Activated CD4-positive, alpha-beta T cell treated with anti-CD3 and anti-CD28 coated beads, Interleukin-2, amount 10 ng/mL, durations not matched to agents 24 days and 14 days (primary cell): Measurements from ENCODE around the gene ZNF627. TPM values are rescaled to one million over a fixed set of nuclear protein-coding genes. Genes with fewer than 3 reads are reported as not detected.
"Not testable (repeated sequence)": the region's sequence is repeated elsewhere in the genome, so short reads cannot be mapped to it uniquely, and the experiment has no call there.

ENCODE experiments used
- DNase-seq: peaks from one replicate; pipeline ENCODE4 v3.0.0; 2022
- H3K27ac Mint-ChIP-seq: one replicate; pipeline ENCODE4 v1.8.0; 2022; ENCODE audit warnings: mild to moderate bottlenecking, mixed read lengths
- H3K27me3 Mint-ChIP-seq: one replicate; pipeline ENCODE4 v1.8.0; 2022; ENCODE audit warnings: mixed read lengths
- H3K36me3 Mint-ChIP-seq: one replicate; pipeline ENCODE4 v1.8.0; 2022; ENCODE audit warnings: low read depth, mild to moderate bottlenecking, mixed read lengths
- H3K4me1 Mint-ChIP-seq: one replicate; pipeline ENCODE4 v1.8.0; 2021; ENCODE audit warnings: mixed read lengths
- H3K4me3 Mint-ChIP-seq: one replicate; pipeline ENCODE4 v1.8.0; 2022; ENCODE audit warnings: mild to moderate bottlenecking, moderate library complexity, mixed read lengths
- H3K9me3 Mint-ChIP-seq: one replicate; pipeline ENCODE4 v1.8.0; 2021; ENCODE audit warnings: mixed read lengths
- intact Hi-C: fragments of 100-400 bp; cut with micrococcal nuclease; formaldehyde crosslinking; loops from one replicate; pipeline ENCODE4 v1.15.1; 2023
- total RNA-seq: library from RNA; stranded (reverse); gene quantifications from 2 replicates; pipeline ENCODE4 v1.2.3, GENCODE V29; 2022

ZNF627 gene
- total RNA-seq, 1 donor from 2014 or later: 7.1 TPM

DNA sequence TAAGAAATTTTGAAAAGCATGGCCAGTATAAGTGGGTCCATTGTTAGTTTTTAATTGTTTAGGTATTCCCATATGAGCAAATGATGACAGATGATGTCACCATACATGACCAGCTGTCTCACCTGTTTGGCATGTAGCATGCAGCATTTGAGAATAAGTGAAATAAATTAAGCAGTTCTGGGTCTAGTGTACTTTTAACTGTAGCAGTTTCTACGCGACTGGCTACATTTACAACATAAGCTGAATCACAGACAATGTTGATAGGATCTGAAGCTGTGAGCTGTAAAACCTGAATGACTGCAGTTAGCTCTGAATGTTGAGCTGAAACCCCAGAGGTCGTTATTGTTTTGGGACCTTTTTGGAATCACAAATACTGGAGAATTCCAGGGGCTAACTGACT is 25.1 kb downstream of the ZNF627 start:
- intact Hi-C loops, H3K27ac Mint-ChIP-seq, H3K4me1 Mint-ChIP-seq, DNase-seq, H3K4me3 Mint-ChIP-seq: not testable (repeated sequence)
- Mint-ChIP-seq H3K27me3 (peaks cover 20% of the 10 kb centered on the region), H3K36me3 (peaks cover 39% of the 10 kb centered on the region), H3K9me3 (peaks cover 26% of the 10 kb centered on the region)

DNA sequence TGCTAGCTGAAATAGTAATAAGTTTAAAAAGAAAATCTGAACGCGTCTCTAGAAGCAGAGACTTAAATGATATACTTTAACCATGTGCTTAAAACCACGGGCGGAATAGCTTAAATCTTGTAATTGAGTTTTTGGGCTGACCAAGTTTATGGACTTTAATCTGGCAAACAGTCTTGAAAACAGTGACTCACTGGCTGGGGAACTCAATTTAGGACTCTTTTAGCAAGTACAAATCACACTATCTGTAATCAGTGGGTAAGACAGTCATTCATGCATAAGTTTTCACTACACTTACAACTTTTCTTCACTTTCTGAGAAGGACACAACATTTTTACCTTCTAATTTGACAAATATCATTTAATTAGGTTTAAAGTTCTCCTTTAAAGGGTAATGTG is 26.8 kb downstream of the ZNF627 start:
- H3K4me1 Mint-ChIP-seq: no peaks in the 10 kb centered on the region
- no peak for DNase-seq
- peaks cover 19% of the 10 kb centered on the region for H3K9me3 Mint-ChIP-seq
- no peak overlapping the region for H3K4me3 Mint-ChIP-seq
- peaks cover 20% of the 10 kb centered on the region for H3K27me3 Mint-ChIP-seq
- H3K36me3 Mint-ChIP-seq: peaks cover 23% of the 10 kb centered on the region
- intact Hi-C loops: no loop called here
- H3K27ac Mint-ChIP-seq: no peak overlapping the region

DNA sequence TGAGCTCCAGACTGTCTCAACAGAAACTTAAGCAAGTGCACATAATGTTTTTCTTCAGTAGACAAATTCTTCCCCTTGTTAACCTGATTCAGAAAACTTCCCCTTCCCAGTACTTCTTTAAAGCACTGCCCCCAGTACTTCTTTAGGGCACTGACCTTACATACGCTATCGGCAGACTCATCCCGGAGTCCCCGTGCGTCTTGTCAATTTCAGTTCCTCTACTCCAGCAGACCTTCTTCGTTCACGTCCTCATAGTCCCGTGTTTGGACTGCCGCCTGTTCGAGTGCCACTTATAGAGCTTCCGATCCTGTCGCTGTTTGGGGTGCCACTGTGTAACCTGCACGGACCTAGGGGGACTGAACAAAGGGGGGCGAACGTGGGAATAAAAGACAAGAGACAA is 29.0 kb downstream of the ZNF627 start:
- Mint-ChIP-seq H3K4me3 (no peak overlapping the region), H3K27ac (no peak overlapping the region), H3K4me1 (no peaks in the 10 kb centered on the region), H3K27me3 (peaks cover 20% of the 10 kb centered on the region), H3K36me3 (peaks cover 3% of the 10 kb centered on the region), H3K9me3 (peaks cover 22% of the 10 kb centered on the region)
- intact Hi-C loops: no loop called here
- DNase-seq: no peak

DNA sequence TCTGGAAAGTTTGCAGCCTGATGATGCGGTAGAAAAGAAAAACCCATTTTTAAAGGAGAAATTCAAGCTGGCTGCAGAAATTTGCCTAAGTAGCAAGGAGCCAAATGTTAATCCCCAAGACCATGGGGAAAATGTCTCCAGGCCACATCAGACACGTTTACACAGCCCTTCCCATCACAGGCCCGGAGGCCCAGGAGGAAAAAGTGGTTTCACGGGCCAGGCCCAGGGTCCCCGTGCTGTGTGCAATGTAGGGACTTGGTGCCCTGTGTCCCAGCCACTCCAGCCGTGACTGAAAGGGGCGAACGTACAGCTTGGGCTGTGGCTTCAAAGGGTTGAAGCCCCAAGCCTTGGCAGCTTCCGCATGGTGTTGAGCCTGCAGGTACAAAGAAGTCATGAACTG is 35.9 kb downstream of the ZNF627 start:
- Mint-ChIP-seq H3K9me3 (peaks cover 25% of the 10 kb centered on the region), H3K4me1 (no peaks in the 10 kb centered on the region), H3K36me3 (no peaks in the 10 kb centered on the region), H3K4me3 (no peak overlapping the region), H3K27ac (no peak overlapping the region), H3K27me3 (no peaks in the 10 kb centered on the region)
- DNase-seq: no peak
- intact Hi-C loops: no loop called here

DNA sequence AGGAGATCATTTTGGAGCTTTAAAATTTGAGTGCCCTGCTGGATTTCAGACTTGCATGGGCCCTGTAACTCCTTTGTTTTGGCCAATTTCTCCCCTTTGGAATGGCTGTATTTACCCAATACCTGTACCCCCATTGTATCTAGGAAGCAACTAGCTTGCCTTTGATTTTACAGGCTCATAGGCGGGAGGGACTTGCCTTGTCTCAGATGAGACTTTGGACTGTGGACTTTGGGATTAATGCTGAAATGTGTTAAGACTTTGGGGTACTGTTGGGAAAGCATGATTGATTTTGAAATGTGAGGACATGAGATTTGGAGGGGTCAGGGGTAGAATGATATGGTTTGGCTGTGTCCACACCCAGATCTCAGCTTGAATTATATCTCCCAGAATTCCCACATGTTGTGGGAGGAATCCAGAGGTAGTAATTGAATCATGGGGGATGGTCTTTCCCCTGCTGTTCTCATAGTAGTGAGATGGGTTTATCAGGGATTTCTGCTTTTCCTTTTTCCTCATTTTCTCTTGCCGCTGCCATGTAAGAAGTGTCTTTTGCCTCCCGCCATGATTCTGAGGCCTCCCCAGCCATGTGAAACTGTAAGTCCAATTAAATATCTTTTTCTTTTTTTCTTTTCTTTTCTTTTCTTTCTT is 36.9 kb downstream of the ZNF627 start:
- H3K27me3 Mint-ChIP-seq, H3K4me1 Mint-ChIP-seq, intact Hi-C loops, H3K27ac Mint-ChIP-seq, DNase-seq, H3K36me3 Mint-ChIP-seq, H3K4me3 Mint-ChIP-seq: not testable (repeated sequence)
- H3K9me3 Mint-ChIP-seq: peaks cover 25% of the 10 kb centered on the region

DNA sequence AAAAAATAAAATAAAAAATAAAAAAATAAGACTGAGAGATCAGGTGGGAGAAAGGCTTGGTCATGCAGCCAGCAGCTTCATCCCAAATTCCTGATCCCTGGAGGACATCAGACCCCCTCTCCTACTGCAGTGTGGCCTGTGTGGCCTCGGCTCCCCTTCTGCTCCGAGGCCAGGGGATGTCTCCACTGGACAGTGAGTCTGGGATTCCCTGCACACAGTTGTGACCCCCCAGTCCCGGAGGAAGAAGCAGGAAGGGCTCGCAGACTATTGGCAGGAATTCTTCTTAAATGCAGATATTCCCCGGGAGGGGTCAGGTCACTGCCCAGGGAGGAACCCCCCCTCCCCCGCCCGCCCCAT is 41.9 kb downstream of the ZNF627 start:
- peaks cover 2% of the 10 kb centered on the region for H3K4me1 Mint-ChIP-seq
- no peaks in the 10 kb centered on the region for H3K27me3 Mint-ChIP-seq
- H3K4me3 Mint-ChIP-seq: peak overlapping the region; percentile 82

DNA sequence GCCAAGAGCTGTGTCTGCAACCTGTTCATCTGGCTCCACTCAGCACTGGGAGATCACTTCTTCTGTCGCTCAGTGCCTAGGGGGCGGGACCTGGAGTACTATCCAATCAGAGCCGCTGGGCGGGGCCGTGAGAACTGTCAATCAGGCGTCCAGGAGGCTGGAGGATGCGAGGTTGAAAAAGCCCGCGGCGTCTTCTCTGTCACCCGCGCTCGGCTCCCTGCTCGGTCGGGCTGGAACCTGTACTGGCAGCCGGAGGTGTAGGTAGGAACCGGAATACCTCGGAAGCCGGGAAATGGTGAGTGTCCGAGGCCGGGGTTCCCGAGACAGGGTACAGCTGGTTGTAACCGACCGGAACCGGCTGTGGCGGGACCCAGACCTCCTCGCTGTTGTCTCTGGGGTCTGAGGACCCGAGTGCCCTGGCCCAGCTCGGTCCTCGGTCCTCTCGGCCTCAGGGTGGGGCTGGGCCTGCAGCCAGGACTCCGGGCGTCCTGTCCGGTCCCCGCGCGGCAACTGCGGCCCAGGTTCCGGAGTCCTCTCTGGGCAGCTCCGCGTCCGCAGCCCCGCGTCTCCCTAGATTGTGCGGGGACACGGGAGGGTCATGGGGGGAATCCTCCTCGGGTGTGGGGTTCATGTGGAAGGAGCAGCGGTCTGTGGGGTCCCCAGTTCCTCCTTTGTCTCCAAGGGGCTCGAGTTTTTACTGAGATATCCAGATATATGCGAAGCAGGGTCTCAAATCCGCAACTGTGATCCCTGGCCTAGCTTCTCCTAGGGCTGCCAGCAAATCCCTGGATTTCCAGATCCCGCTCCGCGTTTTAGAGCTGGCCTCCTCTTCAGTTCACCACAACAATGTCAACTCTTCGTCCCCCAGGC is 42.6 kb downstream of the ZNF627 start:
- Mint-ChIP-seq H3K4me1 (peaks cover 2% of the 10 kb centered on the region), H3K27ac (no peak overlapping the region), H3K27me3 (no peaks in the 10 kb centered on the region), H3K36me3 (peaks cover 2% of the 10 kb centered on the region), H3K9me3 (peaks cover 4% of the 10 kb centered on the region), H3K4me3 (peak overlapping the region; percentile 82)
- intact Hi-C loops: no loop called here
- DNase-seq: peak; percentile 96

More for the DNA sequence above, 41.9 kb downstream of the ZNF627 start:
- Mint-ChIP-seq H3K36me3 (no peaks in the 10 kb centered on the region), H3K27ac (no peak overlapping the region), H3K9me3 (peaks cover under 1% of the 10 kb centered on the region)
- intact Hi-C loops: no loop called here
- no peak for DNase-seq

DNA sequence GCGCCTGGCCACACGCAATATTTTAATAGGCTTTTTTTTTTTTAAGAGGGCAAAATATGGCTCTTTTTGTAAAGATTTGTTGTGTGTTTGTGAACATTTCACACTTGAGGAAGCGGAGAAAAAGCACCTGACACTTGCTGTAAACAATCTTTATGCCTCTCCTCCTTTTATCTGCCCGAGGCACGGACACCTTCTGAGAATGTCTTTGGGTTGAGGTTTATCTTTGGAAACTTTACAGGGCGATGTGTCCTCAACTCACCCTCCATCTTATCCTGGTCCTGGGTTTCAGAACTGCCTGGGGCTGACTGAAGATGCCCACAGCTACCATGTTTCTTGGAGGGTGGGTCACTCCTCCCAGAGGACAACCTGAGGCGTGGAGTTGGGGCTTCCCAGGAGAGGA is 44.0 kb downstream of the ZNF627 start:
- peaks cover 2% of the 10 kb centered on the region for H3K36me3 Mint-ChIP-seq
- intact Hi-C loops: no loop called here

DNA sequence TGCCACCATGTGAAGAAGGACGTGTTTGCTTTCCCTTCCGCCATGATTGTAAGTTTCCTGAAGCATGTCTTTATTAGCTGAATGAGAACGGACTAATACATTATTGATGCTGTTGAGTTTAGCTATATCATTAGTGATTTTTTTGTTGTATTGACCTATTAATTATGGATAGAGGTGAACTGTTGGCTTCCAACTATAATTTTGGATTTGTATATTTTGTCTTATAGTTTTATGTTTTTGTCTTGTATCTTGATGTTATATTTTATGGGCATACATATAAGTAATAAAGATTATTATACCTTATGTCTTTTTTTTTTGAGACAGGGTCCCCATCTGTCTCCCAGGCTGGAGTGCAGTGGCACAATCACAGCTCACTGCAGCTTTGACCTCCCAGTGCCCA is 45.6 kb downstream of the ZNF627 start:
- peaks cover 2% of the 10 kb centered on the region for H3K4me1 Mint-ChIP-seq
- H3K27ac Mint-ChIP-seq: no peak overlapping the region
- intact Hi-C loops: no loop called here

More for the DNA sequence above, 44.0 kb downstream of the ZNF627 start:
- H3K27ac Mint-ChIP-seq: no peak overlapping the region
- no peaks in the 10 kb centered on the region for H3K27me3 Mint-ChIP-seq
- H3K4me3 Mint-ChIP-seq: no peak overlapping the region
- peaks cover 4% of the 10 kb centered on the region for H3K9me3 Mint-ChIP-seq
- DNase-seq: no peak
- H3K4me1 Mint-ChIP-seq: peaks cover 2% of the 10 kb centered on the region

DNA sequence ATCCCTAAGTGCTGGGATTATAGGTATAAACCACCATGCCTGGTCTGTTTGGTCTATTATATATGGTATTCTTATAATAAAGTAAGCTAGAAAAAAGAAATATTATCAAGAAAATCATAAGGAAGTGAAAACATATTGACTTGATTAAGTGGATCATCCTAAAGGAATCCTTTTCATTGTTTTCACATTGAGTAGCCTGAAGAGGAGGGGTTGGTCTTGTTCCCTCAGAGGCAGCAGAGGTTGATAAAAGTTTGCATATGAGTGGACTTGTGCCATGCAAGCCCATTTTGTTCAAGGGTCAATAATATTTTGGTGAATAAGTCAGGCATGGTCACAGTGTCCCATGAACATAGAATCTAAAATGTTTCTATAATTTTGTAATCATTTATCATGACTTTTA is 52.7 kb downstream of the ZNF627 start:
- Mint-ChIP-seq H3K4me3 (no peak overlapping the region), H3K27ac (no peak overlapping the region), H3K36me3 (peaks cover 35% of the 10 kb centered on the region), H3K9me3 (peaks cover 20% of the 10 kb centered on the region), H3K27me3 (no peaks in the 10 kb centered on the region), H3K4me1 (no peaks in the 10 kb centered on the region)
- DNase-seq: no peak
- intact Hi-C loops: no loop called here

More for the DNA sequence above, 45.6 kb downstream of the ZNF627 start:
- peaks cover 4% of the 10 kb centered on the region for H3K36me3 Mint-ChIP-seq
- H3K9me3 Mint-ChIP-seq: peaks cover 7% of the 10 kb centered on the region
- no peak overlapping the region for H3K4me3 Mint-ChIP-seq
- H3K27me3 Mint-ChIP-seq: no peaks in the 10 kb centered on the region
- DNase-seq: no peak

DNA sequence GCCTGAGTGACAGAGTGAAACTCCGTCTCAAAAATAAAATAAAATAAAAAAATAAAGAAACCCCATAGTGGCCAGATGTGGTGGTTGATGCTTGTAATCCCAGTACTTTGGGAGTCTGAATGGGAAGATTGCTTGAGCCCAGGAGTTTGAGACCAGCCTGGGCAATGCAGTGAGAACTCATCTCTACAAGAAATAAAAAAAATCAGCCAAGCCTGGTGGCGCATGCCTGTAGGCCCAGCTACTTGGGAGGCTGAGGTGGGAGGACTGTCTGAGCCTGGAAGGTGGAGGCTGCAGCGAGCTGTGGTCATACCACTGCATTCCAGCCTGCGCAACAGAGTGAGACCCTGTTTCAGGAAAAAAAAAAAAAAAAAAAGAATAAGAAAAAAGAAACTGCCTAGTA is 53.8 kb downstream of the ZNF627 start:
- no peaks in the 10 kb centered on the region for H3K4me1 Mint-ChIP-seq
- peaks cover 25% of the 10 kb centered on the region for H3K9me3 Mint-ChIP-seq
- peaks cover 37% of the 10 kb centered on the region for H3K36me3 Mint-ChIP-seq
- H3K4me3 Mint-ChIP-seq: no peak overlapping the region
- H3K27ac Mint-ChIP-seq: no peak overlapping the region
- DNase-seq: no peak
- no peaks in the 10 kb centered on the region for H3K27me3 Mint-ChIP-seq
- intact Hi-C loops: no loop called here

DNA sequence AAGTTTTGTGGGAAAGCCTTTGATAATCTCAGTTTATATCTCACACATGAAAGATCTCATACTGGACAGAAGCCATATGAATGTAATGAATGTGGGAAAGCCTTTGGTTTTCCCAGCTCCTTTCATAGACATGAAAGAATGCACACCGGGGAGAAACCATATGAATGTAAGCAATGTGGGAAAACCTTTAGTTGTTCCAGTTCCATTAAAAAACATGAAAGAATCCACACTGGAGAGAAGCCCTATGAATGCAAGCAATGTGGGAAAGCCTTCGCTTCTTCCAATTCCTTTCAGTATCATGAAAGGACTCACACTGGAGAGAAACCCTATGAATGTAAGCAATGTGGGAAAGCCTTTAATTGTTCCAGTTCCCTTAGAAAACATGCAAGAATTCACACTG is 54.8 kb downstream of the ZNF627 start:
- Mint-ChIP-seq H3K27me3 (no peaks in the 10 kb centered on the region), H3K4me1 (no peaks in the 10 kb centered on the region), H3K27ac (no peak overlapping the region), H3K36me3 (peaks cover 40% of the 10 kb centered on the region), H3K4me3 (no peak overlapping the region), H3K9me3 (peaks cover 31% of the 10 kb centered on the region)
- DNase-seq: no peak
- intact Hi-C loops: no loop called here

DNA sequence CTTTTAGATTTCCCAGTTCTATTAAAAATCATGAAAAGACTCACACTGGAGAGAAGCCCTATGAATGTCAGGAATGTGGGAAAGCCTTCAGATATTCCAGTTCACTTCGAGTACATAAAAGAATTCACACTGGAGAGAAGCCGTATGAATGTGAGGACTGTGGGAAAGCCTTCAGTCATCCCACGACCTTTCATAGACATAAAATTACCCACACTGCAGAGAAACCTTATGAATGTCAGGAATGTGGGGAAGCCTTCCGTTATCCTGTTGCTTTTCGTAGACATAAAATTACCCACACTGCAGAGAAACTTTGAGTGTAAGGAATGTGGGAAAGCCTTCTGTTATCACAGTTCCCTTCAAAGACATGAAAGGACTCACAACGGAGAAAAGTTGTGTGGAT is 55.2 kb downstream of the ZNF627 start:
- Mint-ChIP-seq H3K4me3 (no peak overlapping the region), H3K4me1 (no peaks in the 10 kb centered on the region), H3K9me3 (peaks cover 31% of the 10 kb centered on the region), H3K27ac (no peak overlapping the region), H3K27me3 (no peaks in the 10 kb centered on the region), H3K36me3 (peaks cover 40% of the 10 kb centered on the region)
- DNase-seq: no peak
- intact Hi-C loops: no loop called here

DNA sequence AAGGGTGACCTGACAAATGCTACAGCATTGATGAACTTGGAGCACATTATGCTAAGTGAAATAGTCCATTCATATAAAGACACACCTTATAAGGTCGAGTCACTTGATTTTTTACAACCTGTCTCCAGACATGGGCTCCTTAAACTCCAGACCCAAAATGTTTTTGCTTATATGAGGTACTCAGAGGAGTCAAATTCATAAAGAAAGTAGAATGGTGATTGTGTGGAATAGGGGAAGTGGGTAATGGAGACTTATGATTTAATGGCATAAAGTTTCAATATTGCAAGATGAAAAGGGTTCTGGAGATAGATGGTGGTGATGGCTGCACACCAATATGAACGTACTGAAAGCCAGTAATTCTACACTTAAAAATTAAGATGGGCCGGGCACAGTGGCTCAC is 59.3 kb downstream of the ZNF627 start:
- Mint-ChIP-seq H3K4me1 (no peaks in the 10 kb centered on the region), H3K27me3 (no peaks in the 10 kb centered on the region), H3K27ac (no peak overlapping the region)

More for the DNA sequence above, 59.3 kb downstream of the ZNF627 start:
- Mint-ChIP-seq H3K4me3 (no peak overlapping the region), H3K36me3 (peaks cover 29% of the 10 kb centered on the region), H3K9me3 (peaks cover 25% of the 10 kb centered on the region)
- DNase-seq: no peak
- intact Hi-C loops: no loop called here
